Astrocyte of the spinal cord (primary cell): ENCODE results near the gene ISG15.

Experiments
- DNase-seq: peaks from one replicate; pipeline ENCODE4 v3.0.0; 2011; ENCODE audit warnings: low read depth, low spot score
- H3K4me3 ChIP-seq: 2 replicates; pipeline ENCODE4 v1.5.1; 2011; ENCODE audit warnings: low read depth, mild to moderate bottlenecking, low read length, moderate library complexity
- in situ Hi-C: cut with HindIII; loops from 2 replicates; pipeline ENCODE4 v1.10.0; 2017; ENCODE audit warnings: low sequenced_read_pairs
- TF ChIP-seq, protein P1 (sequence below): IDR thresholded peaks from 2 replicates; pipeline ENCODE4 v1.5.1; 2012; ENCODE audit warnings: low read depth, mild to moderate bottlenecking, low read length, inconsistent platforms

ISG15 gene

DNA sequence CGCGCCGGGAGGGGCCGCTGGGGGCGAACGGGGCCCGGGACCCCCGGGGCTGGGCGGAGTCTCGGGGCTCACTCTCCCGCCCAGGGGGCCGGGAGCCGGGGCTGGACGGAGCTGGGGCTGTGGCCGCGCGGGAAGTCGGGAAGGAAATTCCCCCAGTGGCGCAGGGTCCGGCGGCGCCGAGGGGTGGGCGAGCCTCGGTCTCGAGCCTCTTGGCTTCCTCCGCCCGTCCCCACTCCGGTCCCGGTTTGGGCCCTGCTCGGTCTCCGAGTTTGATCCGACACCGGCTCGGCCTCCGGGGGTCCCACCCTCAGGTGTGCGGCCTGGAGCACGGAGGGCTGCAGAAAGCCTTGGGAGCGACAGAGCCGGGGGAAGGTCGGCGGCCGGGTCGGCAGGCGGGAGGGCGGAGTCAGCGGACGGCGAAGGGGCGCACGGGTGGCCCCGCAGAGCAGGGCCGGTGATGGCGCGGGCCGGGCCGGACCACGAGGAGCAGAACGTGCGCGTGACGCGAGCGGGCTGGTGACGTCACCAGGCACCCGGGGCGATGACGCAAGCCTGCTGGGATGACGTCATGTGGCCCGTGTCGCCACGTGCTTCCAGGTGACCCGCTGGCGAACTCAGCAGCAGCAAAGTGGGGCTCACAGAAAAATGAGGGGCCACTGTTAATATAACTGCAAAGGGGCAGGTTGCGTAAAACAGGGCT lies 12.8 kb upstream of the ISG15 start:
- in situ Hi-C loops, result no loop called here
- peak overlapping the region; percentile 51 for H3K4me3 ChIP-seq
- peak; percentile 80 for DNase-seq
- TF ChIP-seq, protein P1, sequence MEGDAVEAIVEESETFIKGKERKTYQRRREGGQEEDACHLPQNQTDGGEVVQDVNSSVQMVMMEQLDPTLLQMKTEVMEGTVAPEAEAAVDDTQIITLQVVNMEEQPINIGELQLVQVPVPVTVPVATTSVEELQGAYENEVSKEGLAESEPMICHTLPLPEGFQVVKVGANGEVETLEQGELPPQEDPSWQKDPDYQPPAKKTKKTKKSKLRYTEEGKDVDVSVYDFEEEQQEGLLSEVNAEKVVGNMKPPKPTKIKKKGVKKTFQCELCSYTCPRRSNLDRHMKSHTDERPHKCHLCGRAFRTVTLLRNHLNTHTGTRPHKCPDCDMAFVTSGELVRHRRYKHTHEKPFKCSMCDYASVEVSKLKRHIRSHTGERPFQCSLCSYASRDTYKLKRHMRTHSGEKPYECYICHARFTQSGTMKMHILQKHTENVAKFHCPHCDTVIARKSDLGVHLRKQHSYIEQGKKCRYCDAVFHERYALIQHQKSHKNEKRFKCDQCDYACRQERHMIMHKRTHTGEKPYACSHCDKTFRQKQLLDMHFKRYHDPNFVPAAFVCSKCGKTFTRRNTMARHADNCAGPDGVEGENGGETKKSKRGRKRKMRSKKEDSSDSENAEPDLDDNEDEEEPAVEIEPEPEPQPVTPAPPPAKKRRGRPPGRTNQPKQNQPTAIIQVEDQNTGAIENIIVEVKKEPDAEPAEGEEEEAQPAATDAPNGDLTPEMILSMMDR, result no peak

DNA sequence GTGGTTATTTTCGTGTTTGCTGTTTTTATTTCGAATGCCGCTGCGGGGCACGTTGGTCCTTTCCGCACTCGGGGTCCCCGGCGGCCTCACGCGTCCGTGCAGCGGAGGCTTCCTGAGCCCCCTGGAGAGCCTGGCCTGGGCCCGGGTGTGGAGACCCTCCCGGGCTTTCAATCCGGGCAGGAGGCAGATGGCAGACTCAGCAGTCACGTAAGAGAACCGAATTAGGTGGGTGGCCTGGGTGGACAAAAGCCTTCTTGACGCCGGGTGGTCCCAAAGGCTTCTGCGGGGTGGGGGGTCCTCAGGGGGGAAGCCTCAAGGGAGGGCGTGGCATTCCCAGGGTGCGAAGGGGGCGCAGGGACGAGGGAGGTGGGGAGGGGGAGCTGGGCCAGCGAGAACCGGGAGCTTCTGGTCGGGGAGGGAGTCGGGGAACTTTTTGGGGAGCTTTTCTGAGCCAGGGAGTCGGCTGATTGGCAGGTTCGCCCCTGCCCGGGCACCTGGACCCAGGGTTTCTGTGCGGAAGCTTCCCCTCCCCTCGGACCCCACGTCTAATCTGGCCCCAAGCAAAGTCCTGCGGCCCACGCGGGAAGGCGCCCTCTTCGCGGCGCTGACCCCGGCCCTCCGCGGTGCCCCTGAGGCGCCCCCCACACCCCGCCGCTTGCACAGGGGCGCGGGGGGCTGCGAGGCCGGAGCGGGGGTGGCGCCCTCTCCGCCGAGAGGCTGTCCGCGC lies 12.1 kb upstream of the ISG15 start:
- no peak for DNase-seq
- peak overlapping the region; percentile 32 for H3K4me3 ChIP-seq
- TF ChIP-seq, protein P1, result no peak
- in situ Hi-C loops, result no loop called here

DNA sequence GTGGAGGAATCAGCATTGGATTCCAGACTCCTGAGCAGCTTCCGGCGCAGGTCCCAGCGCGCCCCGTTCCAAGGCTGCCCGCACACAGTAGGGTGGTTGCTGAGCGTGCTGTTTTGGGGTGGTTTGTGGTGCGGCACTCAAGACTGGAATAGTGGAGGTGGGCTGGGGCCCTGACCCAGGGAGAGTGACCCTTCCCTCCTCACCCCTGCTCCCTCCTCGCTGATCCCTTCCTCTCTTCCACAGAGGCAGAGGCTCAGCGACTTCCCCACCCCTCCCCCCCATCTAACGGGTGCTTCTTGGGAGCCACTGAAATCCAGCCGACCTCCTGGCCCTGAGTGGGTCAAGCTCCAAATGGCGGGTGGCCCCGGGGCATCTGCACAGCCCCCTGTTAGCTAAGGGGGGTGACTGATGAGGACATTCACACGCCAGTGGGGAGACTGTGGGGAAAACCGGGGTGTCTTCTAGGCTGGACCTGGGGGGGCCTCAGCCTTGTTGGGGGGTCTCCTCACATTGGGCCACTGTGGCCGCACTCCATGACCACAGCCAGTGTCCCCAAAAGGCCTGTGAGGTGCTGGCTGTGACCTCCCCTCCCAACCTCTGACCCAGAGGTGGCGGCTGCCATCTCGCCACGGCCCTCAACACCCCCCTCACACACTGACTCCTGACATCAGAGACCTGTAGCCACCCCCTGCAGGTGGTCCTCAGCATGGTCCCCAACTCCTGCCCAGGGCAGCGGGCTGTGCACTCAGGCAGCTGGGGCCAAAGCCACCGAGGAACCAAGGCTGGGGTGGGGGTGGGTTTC lies 9.5 kb upstream of the ISG15 start:
- DNase-seq, result no peak
- H3K4me3 ChIP-seq, result no peak overlapping the region
- in situ Hi-C loops, result no loop called here
- TF ChIP-seq, protein P1, result no peak

DNA sequence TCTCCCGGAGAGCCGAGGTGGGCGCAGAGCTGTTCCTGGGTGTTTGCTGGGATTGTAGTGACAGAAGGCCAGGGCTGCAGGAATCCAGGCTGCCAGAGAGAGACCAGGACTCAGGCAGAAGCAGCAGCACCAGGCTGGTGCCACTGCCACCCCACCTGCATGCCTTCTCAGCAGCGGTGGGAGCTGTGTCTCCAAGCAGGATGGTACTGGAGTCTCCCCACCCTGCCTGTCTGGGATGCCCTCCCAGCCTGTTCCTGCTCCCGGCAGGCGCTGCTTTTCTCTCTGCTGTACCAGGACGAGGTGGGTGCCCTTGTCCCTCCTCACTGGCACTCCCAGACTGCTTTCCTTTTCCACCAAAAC lies 8.9 kb upstream of the ISG15 start:
- TF ChIP-seq, protein P1, result no peak
- H3K4me3 ChIP-seq, result no peak overlapping the region
- in situ Hi-C loops, result no loop called here
- DNase-seq, result no peak

DNA sequence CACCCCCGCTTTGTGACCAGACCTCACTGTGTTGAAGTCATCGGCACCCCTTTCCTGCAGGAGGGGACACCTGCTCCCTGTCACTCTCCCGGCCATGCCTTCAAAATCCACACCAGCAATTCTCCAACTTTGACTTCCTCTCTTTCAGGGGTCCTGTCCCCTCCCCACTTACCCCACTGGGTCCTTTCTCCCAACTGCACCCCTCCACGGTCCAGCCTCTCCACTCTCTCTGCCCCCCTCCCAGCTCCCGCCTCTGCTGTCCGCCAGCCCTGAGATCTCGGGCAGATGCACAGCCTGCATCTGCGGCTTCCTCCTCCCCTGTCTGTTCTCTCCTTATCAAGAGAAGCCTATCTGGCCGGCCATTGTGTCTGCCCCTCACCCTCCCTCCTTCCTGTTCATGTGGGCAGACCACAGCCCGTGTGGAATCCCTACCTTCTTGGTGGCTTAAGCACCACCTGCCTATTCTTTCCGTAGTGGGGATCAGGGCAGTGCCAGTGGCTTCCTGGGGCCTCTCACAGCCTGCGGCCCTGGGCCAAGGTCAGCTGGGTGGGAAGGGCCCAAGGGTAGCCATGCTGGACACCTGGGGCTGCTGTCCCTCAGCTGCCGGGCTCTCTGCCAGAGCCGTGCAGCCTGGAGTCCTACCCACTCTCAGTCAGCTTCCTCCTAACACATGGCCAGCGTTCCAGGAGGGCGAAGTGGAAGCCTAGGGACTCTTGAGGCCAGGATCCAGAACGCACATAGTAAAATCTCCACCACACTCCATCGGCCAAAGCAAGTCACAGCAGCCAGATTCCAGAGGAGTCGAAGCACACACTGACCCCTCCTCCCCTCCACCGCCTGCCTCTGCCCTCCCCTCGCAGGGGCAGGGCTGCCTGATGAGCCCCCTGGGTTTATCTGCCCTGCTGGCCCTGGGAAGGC lies 8.3 kb upstream of the ISG15 start:
- TF ChIP-seq, protein P1, result no peak
- peak; percentile 35 for DNase-seq
- no peak overlapping the region for H3K4me3 ChIP-seq
- in situ Hi-C loops, result no loop called here
